Brain pericyte (primary cell): ENCODE measurements around the gene TSKU.
"Not testable (repeated sequence)": the region's sequence is repeated elsewhere in the genome, so short reads cannot be mapped to it uniquely, and the experiment has no call there.

Experiments used
- DNase-seq: peaks from one replicate; pipeline ENCODE4 v3.0.0-alpha.2; 2012; ENCODE audit warnings: low read depth, low spot score

Gene TSKU

DNA sequence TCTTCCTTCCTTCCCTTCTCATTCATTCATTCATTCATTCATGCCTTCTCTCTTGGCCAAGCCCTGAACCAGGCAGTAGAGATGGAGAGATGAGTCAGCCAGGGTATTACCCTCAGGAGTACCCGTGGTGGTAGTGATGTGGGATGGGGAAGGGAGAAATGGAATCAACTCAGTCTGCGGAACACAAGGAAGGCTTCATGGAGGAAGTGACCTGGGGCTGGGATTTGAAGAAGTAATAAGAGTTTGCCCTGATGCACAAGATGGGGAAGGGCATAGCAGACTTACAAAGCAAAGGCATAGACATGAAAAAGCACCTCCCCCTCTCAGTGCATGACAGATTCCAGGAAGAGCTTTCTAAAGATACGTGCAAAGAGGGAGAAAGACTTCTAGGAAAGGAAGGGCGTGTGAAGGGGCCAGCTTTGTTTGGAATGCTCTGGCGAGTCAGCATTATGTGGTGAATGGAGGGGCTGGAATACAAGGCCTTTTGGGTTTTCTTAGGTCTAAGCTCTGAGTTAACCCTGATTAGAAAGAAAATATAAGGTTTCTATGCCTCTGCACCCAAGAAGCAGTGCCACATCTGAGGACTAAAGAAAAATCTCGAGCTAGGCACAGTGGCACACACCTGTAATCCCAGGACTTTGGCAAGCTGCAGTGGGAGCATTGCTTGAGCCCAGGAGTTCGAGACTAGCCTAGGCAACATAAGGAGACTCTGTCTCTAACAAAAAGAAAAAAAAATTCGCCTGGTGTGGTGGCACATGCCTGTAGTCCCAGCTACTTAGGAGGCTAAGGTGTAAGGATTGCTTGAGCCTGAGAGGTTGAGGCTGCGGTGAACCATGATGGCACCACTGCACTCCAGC, 41.2 kb downstream of the TSKU start:
- DNase-seq: no peak

GRCh38 chr11:76824980-76825725, 42.0 kb downstream of the TSKU start:
- no peak for DNase-seq

GRCh38 chr11:76825726-76826396, 42.7 kb downstream of the TSKU start:
- DNase-seq: no peak

DNA sequence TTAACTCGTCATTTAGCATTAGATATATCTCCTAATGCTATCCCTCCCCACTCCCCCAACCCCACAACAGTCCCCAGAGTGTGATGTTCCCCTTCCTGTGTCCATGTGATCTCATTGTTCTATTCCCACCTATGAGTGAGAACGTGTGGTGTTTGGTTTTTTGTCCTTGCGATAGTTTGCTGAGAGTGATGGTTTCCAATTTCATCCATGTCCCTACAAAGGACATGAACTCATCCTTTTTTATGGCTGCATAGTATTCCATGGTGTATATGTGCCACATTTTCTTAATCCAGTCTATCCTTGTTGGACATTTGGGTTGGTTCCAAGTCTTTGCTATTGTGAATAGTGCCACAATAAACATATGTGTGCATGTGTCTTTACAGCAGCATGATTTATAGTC, 43.4 kb downstream of the TSKU start:
- not testable (repeated sequence) for DNase-seq

DNA sequence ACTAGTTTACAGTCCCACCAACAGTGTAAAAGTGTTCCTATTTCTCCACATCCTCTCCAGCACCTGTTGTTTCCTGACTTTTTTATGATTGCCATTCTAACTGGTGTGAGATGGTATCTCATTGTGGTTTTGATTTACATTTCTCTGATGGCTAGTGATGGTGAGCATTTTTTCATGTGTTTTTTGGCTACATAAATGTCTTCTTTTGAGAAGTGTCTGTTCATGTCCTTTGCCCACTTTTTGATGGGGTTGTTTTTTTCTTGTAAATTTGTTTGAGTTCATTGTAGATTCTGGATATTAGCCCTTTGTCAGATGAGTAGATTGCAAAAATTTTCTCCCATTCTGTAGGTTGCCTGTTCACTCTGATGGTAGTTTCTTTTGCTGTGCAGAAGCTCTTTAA, 43.8 kb downstream of the TSKU start:
- not testable (repeated sequence) for DNase-seq

- DNase-seq: peak; percentile 55
Observed at GRCh38 chr11:76830639-76831327, 47.6 kb downstream of the TSKU start.

GRCh38 chr11:76831686-76832310, 48.6 kb downstream of the TSKU start:
- DNase-seq: no peak

- DNase-seq: no peak
Observed at GRCh38 chr11:76832361-76832760, 49.2 kb downstream of the TSKU start.

GRCh38 chr11:76834151-76834550, 51.0 kb downstream of the TSKU start:
- DNase-seq: no peak

DNA sequence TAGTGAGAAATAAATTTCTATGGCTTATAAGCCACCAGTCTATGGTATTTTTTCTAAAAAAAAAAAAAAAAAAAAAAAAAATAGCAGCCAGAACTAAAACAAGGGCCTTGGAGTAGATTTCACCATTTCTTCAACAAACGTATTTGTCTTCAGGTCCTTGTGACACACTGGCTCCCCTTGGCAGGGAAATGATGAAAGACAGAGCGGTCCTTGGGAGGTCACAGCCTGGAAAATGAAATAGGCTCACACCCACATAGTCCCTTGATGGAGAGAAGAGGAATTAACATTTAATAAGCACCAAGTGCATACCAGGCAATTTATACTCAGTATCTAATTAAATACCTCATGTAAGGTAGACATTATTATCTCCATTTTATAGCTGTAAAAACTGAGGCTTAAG, 51.9 kb downstream of the TSKU start:
- DNase-seq: no peak

DNA sequence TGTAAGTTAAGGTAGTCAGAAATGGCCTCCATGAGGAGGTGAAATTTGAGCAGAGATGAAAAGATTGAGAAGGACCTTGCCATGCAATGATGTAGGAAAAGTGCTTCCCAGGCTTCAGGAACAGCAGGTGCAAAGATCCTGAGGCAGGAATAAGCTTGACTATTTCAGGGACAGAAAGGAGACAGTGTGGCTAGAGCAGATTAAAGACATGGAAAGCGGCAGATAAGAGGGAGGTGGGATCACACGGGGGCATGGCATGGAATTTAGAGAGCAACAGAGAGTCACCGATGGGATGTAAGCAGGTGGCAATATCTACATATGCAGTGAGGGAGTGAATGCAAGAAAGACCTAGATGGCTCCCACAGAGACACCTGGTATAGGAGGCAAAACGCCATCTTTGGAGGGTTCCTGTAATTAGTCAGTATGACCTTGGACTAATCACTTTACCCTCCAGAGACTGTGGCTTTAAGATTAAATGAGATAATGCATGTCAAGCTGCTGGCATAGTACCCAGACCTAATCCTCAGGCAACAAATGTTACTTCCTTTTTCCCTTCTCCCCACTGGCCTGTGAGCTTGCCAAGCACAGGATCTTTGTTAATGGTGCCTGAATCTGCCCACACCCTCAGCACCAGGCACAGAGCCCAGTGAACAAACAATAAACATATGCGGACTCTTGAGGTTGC, 52.9 kb downstream of the TSKU start:
- DNase-seq: no peak

DNA sequence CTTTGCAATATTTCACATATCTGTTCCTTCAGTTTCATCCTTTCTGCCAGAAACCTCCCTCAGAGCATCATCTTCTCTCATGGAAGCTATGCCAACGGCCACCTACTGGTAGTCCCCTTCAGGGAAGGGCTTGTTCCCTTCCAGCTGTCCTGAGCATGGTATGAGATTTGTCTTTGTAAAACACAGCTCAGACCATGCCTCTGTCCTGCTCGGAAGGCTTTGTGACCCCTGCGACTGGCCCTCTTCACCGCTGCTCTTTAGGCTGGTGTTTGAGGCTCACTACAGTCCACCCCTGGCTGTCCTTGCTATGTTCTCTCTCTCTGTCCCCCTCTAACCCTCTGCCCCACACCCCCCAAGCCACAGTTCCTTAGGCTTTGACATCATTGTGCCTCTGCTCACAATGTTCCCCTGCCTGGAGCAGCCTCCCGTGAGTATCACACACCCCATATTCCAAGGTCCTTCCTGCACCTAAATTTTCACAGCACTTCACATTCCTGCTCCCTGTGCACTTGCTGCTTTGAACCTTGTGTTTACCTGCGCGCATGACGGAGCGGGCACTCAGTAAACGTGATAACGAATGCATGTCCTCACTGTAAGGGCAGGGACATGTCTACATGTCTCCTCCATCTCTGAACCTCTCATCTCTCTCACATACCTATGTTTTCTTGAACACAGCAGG, 53.6 kb downstream of the TSKU start:
- no peak for DNase-seq

DNA sequence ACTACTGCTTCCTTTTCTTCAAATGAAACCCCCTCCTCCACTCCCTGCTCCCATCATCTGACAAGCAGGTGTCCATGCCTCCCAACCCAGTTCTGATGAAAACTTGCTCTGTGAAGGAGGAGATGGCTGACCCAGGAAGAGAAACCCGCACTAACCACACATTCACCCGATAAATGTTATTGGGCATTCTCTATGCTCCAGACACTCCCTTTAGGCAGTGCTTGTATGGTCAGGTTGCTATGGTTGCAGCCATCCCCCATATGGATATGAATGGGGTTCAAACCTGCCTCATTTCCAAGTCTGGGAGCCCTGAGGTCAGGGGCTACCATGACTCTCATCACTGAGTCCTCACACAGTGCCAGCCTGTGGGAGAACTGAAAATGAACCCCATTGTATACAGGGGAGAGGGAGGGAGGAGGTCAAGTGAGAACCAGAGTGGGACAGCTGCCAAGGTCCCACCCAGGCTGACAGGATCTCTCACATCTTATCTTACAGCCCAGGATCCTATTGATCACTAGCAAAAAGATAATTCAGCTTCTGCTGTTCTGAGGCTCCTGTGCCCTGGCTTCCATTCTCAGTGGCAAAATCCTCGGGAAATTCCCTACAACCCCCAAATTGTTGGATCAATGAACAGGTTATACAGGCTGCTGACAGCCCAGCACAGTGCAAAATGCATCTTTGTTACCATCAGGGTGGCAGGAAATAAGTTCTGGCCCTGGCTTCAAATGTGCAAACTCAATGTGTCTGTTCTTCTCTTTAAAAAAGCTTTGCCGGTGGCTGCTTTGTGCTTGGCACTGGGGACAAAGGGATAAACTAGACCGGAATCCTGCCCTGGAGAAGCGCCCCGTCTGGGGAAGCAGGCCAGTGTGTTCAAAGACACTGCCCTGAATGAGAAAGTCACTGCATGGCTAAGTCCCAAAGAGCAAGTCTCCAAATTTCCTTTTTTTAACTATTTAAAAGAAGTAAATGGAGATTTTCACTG, 54.8 kb downstream of the TSKU start:
- DNase-seq: no peak

DNA sequence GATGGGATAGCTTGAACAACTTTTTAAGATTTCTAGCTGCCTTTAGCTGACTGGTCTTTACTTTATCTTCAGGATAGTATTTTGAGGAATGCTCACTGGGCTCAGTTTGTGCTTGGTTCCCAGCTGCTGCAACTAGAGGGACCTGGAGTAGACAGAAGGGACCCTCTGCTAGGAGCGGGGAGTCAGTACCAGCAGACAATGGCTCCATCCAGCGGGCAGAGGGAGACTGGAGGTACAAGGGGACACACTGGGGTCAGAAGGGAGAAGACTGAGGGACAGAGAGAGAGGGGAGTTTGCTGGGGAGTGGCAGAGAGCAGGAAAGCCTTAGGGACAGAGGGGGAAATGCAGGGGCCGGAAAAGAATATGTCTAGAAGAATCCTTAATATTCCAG, 55.5 kb downstream of the TSKU start:
- DNase-seq: no peak

DNA sequence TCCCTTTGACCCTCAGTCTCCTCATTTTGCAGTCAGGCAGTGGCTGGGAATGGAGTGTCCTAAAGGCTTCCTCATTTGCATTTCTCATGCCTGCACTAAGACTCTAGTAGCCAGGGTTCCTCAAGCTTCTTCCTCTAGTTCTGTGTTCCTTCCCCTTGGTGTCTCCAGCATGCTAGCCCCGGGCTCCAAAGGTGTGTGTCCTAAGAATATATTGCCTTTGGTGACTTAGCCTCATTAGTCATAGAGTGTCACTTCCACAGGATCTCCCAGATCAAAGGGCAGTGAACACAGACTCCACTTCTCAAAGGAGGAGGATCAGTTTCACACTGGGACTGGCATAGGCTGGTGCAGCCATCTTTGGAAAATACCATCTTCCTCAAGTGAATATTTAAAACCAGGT, 56.2 kb downstream of the TSKU start:
- no peak for DNase-seq

DNA sequence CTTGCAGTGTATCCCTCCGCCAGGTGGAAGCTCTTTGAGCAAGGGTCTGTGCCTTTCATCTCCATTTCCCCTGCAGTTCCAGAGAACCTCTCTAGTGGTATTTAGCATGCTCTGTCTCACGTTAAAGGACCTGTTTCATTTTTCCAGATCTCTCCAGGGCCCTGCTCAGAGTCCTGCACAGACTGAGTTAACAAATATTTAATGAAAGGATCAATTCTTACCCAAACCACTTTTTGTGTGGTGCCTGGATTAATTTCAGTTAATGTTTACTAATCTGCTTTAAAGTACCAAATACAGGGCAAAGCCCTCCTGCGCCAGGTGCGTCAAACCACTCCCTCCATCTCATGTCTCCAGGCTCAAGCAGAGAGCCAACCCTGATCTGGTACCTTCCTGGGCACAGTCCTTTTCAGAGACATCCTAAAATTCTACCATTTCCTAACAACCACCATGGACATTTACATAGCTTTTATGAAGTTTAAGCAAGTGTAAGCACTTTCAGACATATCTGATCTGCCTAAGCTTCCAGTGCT, 58.8 kb downstream of the TSKU start:
- DNase-seq: no peak

GRCh38 chr11:76843907-76844306, 60.8 kb downstream of the TSKU start:
- DNase-seq: no peak

- DNase-seq: no peak
Observed at GRCh38 chr11:76844511-76844910, 61.4 kb downstream of the TSKU start.

DNA sequence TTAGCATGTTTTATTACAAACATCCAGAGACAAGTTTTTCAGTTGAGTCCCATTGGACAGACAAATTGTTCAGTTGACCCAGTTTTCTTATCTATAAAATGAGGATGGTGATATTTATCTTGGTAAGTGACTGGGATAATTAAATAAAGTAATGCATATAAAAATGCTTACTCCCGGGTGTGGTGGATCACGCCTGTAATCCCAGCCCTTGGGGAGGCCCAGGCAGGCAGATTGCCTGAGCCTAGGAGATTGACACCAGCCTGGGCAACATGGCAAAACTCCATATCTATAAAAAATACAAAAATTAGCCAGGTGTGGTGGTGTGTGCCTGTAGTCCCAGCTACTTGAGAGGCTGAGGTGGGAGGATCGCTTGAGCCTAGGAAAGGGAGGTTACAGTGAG, 61.9 kb downstream of the TSKU start:
- DNase-seq: no peak
